MCF 10A (cell line): ENCODE measurements around the gene EME2. TPM values are rescaled to one million over a fixed set of nuclear protein-coding genes. Genes with fewer than 3 reads are reported as not detected.

ENCODE experiments used
- BruUV-seq: library from RNA; stranded (reverse); fragments of 400-500 nt; replicated peaks from 2 replicates; lab custom pipeline; 2021; lab: Mats Ljungman, UMichigan
- CTCF ChIA-PET: fragments of 300-600 bp; sonication (Branson Sonifier 250); formaldehyde crosslinking; extraction: SDS; loops from one replicate; lab custom pipeline; 2021; ENCODE audit warnings: antibody characterized with exemption, inconsistent platforms; lab: Yijun Ruan, JAX
- POLR2A ChIA-PET: fragments of 300-600, 350-650 bp; sonication (Branson Sonifier 250); formaldehyde crosslinking; extraction: SDS; loops from one replicate; lab custom pipeline; 2020; ENCODE audit warnings: antibody characterized with exemption, inconsistent platforms; lab: Yijun Ruan, JAX
- DNase-seq: peaks from one replicate; pipeline ENCODE4 v3.0.0-alpha.2; 2018; ENCODE audit not compliant: unreplicated experiment
- H3K27ac Mint-ChIP-seq: one replicate; pipeline ENCODE4 v1.8.0; 2022; ENCODE audit warnings: mild to moderate bottlenecking, low read depth, mixed read lengths; ENCODE audit not compliant: unreplicated experiment
- H3K27me3 Mint-ChIP-seq: one replicate; pipeline ENCODE4 v1.8.0; 2022; ENCODE audit warnings: mixed read lengths; ENCODE audit not compliant: insufficient read depth, unreplicated experiment
- H3K36me3 Mint-ChIP-seq: one replicate; pipeline ENCODE4 v1.8.0; 2022; ENCODE audit warnings: mild to moderate bottlenecking, moderate library complexity, mixed read lengths; ENCODE audit not compliant: insufficient read depth, unreplicated experiment
- H3K4me1 Mint-ChIP-seq: one replicate; pipeline ENCODE4 v1.8.0; 2022; ENCODE audit warnings: mixed read lengths; ENCODE audit not compliant: insufficient read depth, unreplicated experiment
- H3K4me3 Mint-ChIP-seq: one replicate; pipeline ENCODE4 v1.8.0; 2022; ENCODE audit warnings: mild to moderate bottlenecking, moderate library complexity, mixed read lengths; ENCODE audit not compliant: unreplicated experiment
- H3K9me3 Mint-ChIP-seq: one replicate; pipeline ENCODE4 v1.8.0; 2022; ENCODE audit warnings: mixed read lengths; ENCODE audit not compliant: unreplicated experiment
- intact Hi-C: fragments of 100-400 bp; cut with micrococcal nuclease; formaldehyde crosslinking; loops from 2 replicates; pipeline ENCODE4 v1.14.1; 2022
- total RNA-seq: library from RNA; stranded (reverse); gene quantifications from 2 replicates; pipeline ENCODE4 v1.2.3, GENCODE V29; 2022
- TF ChIP-seq, protein P1 (sequence below): fragments of 200-600 bp; IDR thresholded peaks from one replicate; pipeline ENCODE4 v1.8.0; 2022; ENCODE audit warnings: antibody characterized with exemption, mild to moderate bottlenecking; ENCODE audit not compliant: unreplicated experiment

The EME2 gene
- total RNA-seq, 1 experiment from 2014 or later = 20.6 TPM

DNA sequence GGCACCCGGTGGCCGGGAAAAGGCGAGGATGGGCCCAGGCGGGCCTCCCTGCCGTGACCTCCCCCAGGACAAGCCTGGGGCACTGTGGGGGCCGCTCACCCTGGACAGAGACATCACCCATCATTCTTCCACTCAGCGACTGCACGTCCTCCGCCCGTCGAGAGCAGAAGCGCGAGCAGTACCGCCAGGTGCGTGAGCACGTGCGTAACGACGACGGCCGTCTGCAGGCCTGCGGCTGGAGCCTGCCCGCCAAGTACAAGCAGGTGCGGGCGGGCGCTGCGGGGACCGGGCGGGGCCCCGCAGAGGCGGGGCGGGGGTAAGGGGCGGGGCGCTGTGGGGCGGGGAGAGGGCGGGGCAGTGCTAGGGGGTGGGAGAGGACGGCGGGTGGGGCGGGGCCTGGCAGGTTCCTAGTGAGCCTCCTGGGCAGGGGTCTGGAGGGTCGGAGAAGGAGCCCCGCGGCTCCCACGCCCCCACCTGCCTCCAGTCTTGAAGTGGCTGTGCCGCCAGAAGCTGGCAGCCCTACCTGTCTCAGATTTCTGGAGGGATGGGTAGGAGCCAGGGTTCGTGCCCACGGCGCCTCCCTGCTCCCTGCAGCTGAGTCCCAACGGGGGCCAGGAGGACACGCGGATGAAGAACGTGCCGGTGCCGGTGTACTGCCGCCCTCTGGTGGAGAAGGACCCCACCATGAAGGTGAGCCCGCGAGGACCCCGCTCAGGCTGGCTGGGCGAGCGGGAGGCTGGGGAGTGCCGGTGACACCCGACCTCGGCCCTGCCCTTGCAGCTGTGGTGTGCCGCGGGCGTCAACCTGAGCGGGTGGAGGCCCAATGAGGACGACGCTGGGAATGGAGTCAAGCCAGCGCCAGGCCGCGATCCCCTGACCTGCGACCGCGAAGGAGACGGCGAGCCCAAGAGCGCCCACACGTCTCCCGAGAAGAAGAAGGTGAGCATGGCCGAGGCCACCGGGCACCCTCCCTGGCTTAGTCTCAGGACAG, 8.8 kb upstream of the EME2 start:
- no peak for DNase-seq
- H3K27ac Mint-ChIP-seq = no peak overlapping the region
- no TSS peak for BruUV-seq
- no peaks in the 10 kb centered on the region for H3K27me3 Mint-ChIP-seq
- no peak overlapping the region for H3K4me3 Mint-ChIP-seq
- ChIA-PET CTCF (interaction anchor here (0.6 to 1.6 kb wide), 5 partner anchors 13 to 74 kb away, joined by 3 read pairs; no protein-coding TSS in a partner anchor), POLR2A (interaction anchor here (0.6 to 1.8 kb wide), 2 partner anchors 9 to 56 kb away, joined by 5 read pairs; partner anchors contain the start of genes EME2 and MRPS34)
- H3K9me3 Mint-ChIP-seq = no peaks in the 10 kb centered on the region
- H3K4me1 Mint-ChIP-seq = no peaks in the 10 kb centered on the region
- TF ChIP-seq, protein P1, sequence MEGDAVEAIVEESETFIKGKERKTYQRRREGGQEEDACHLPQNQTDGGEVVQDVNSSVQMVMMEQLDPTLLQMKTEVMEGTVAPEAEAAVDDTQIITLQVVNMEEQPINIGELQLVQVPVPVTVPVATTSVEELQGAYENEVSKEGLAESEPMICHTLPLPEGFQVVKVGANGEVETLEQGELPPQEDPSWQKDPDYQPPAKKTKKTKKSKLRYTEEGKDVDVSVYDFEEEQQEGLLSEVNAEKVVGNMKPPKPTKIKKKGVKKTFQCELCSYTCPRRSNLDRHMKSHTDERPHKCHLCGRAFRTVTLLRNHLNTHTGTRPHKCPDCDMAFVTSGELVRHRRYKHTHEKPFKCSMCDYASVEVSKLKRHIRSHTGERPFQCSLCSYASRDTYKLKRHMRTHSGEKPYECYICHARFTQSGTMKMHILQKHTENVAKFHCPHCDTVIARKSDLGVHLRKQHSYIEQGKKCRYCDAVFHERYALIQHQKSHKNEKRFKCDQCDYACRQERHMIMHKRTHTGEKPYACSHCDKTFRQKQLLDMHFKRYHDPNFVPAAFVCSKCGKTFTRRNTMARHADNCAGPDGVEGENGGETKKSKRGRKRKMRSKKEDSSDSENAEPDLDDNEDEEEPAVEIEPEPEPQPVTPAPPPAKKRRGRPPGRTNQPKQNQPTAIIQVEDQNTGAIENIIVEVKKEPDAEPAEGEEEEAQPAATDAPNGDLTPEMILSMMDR = peak; percentile 33
- peaks cover 61% of the 10 kb centered on the region for H3K36me3 Mint-ChIP-seq
- intact Hi-C loops = no loop called here

DNA sequence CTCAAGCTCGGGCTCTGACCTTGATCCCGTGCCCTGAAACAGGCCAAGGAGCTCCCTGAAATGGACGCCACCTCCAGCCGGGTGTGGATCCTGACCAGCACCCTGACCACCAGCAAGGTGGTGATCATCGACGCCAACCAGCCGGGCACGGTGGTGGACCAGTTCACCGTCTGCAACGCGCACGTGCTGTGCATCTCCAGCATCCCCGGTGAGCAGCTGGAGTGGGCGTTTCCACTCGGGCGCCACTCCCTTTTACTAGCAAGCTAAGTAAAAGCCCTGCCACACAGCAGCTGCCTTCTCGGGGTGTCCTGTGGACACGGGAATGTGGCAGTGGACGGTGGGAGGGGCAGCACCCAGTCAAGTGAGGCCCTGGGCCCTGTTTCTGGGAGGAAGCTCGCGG, 7.6 kb upstream of the EME2 start:
- H3K4me3 Mint-ChIP-seq = no peak overlapping the region
- intact Hi-C loops = no loop called here
- H3K4me1 Mint-ChIP-seq = peaks cover under 1% of the 10 kb centered on the region
- H3K36me3 Mint-ChIP-seq = peaks cover 72% of the 10 kb centered on the region
- CTCF ChIA-PET = interaction anchor here (0.7 to 1.6 kb wide), 6 partner anchors 17 to 389 kb away, joined by 3 read pairs; partner anchors contain the start of gene MAPK8IP3
- no peaks in the 10 kb centered on the region for H3K27me3 Mint-ChIP-seq
- DNase-seq = no peak
- POLR2A ChIA-PET = interaction anchor here (0.6 to 1.8 kb wide), 7 partner anchors 8 to 87 kb away, joined by 3 to 5 read pairs (median 4); partner anchors contain the start of genes EME2, JPT2, MAPK8IP3 and MRPS34
- no peaks in the 10 kb centered on the region for H3K9me3 Mint-ChIP-seq
- TF ChIP-seq, protein P1 = no peak
- H3K27ac Mint-ChIP-seq = no peak overlapping the region
- no TSS peak for BruUV-seq

DNA sequence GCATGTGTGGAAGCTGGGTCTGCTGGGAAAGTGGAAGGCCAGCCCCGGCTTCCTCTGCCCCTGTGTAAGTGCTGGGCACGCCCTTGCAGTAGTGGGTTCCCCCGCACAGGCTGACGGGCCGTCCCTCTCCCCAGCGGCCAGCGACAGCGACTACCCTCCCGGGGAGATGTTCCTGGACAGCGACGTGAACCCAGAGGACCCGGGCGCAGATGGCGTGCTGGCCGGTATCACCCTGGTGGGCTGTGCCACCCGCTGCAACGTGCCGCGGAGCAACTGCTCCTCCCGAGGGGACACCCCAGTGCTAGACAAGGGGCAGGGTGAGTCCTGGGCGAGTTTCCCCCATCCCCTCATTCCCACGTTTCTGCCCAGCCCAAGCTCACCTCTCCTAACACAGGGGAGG, 6.8 kb upstream of the EME2 start:
- TF ChIP-seq, protein P1 = no peak
- Mint-ChIP-seq H3K9me3 (no peaks in the 10 kb centered on the region), H3K27ac (no peak overlapping the region), H3K4me3 (no peak overlapping the region), H3K36me3 (peaks cover 80% of the 10 kb centered on the region), H3K27me3 (no peaks in the 10 kb centered on the region), H3K4me1 (peaks cover 7% of the 10 kb centered on the region)
- intact Hi-C loops = no loop called here
- ChIA-PET POLR2A (interaction anchor here (1.1 to 1.8 kb wide), 5 partner anchors 11 to 88 kb away, joined by 3 to 5 read pairs (median 4); partner anchors contain the start of genes JPT2 and MAPK8IP3), CTCF (interaction anchor here (0.5 to 0.7 kb wide), 3 partner anchors 16 to 423 kb away, joined by 3 read pairs; partner anchors contain the start of gene MAPK8IP3)
- no TSS peak for BruUV-seq
- no peak for DNase-seq

DNA sequence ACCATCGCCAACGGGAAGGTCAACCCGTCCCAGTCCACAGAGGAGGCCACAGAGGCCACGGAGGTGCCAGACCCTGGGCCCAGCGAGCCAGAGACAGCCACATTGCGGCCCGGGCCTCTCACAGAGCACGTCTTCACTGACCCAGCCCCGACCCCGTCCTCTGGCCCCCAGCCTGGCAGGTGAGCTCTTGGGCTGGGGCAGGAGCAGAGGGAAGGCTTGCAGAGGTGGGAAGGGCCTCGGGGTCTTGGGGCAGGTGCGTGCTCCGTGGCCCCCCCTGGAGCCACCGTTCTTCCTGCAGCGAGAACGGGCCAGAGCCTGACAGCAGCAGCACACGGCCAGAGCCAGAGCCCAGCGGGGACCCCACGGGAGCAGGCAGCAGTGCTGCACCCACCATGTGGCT, 6.4 kb upstream of the EME2 start:
- Mint-ChIP-seq H3K36me3 (peaks cover 77% of the 10 kb centered on the region), H3K9me3 (no peaks in the 10 kb centered on the region), H3K4me3 (no peak overlapping the region), H3K27me3 (no peaks in the 10 kb centered on the region), H3K4me1 (peaks cover 7% of the 10 kb centered on the region), H3K27ac (no peak overlapping the region)
- ChIA-PET POLR2A (interaction anchor here (1.1 to 1.3 kb wide), 2 partner anchors 22 to 88 kb away, joined by 4 read pairs; partner anchors contain the start of gene JPT2), CTCF (interaction anchor here (0.6 kb wide), 1 partner anchor 423 kb away, joined by 3 read pairs; no protein-coding TSS in a partner anchor)
- no peak for DNase-seq
- TF ChIP-seq, protein P1 = no peak
- intact Hi-C loops = no loop called here
- BruUV-seq = no TSS peak
